Measurements from ENCODE around the gene CAMP.

DNA sequence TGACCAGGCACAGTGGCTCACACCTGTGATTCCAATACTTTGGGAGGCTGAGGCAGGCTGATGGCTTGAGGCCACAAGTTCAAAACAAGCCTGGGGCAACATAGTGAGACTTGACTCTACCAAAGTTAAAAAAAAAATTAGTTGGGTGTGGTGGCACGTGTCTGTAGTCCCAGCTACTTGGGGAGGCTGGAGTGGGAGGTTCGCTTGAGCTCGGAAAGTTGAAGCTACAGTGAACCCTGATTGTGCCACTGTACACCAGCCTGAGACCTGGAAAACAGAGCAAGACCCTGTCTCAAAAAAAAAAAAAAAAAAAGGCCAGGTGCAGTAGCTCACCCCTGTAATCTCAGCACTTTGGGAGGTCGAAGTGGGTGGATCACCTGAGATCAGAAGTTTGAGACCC is 38.2 kb upstream of the CAMP start:
- TF ChIP-seq POLR2A (IDR thresholded peaks at IDR 0.05): no peak
- TF ChIP-seq, protein P1, sequence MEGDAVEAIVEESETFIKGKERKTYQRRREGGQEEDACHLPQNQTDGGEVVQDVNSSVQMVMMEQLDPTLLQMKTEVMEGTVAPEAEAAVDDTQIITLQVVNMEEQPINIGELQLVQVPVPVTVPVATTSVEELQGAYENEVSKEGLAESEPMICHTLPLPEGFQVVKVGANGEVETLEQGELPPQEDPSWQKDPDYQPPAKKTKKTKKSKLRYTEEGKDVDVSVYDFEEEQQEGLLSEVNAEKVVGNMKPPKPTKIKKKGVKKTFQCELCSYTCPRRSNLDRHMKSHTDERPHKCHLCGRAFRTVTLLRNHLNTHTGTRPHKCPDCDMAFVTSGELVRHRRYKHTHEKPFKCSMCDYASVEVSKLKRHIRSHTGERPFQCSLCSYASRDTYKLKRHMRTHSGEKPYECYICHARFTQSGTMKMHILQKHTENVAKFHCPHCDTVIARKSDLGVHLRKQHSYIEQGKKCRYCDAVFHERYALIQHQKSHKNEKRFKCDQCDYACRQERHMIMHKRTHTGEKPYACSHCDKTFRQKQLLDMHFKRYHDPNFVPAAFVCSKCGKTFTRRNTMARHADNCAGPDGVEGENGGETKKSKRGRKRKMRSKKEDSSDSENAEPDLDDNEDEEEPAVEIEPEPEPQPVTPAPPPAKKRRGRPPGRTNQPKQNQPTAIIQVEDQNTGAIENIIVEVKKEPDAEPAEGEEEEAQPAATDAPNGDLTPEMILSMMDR (IDR thresholded peaks at IDR 0.05): no peak
- TF ChIP-seq POLR2AphosphoS5 (IDR thresholded peaks at IDR 0.05): no peak
